Activated CD4-positive, alpha-beta T cell treated with anti-CD3 and anti-CD28 coated beads, Interleukin-10, Interleukin-2, amounts not matched to agents 100 ng/mL and 50 ng/mL, durations not matched to agents 16 hours and 8 hours (primary cell): Measurements from ENCODE around the gene ARHGAP12.
"Not testable (repeated sequence)": the region's sequence is repeated elsewhere in the genome, so short reads cannot be mapped to it uniquely, and the experiment has no call there.

Experiments
- DNase-seq: peaks from one replicate; pipeline ENCODE4 v3.0.0-alpha.2; 2020

Gene ARHGAP12

DNA sequence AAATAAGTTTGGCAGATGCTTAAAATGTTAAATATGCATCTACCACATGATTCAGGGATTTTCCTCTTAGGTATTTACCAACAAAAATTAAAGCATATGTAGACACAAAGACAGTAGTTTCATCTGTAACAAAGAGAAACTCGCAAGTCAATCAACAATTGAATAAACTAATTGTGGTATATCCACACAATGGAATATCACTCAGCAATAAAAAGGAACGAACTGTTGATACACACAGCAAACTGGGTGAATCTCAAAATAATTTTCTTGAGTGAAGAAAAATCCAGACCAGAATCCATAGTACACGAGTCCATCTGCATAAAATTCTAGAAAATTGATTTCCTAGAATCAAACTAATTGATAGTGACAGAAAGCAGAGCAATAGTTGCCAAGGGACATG lies 5.2 kb downstream of the ARHGAP12 start:
- DNase-seq = no peak

DNA sequence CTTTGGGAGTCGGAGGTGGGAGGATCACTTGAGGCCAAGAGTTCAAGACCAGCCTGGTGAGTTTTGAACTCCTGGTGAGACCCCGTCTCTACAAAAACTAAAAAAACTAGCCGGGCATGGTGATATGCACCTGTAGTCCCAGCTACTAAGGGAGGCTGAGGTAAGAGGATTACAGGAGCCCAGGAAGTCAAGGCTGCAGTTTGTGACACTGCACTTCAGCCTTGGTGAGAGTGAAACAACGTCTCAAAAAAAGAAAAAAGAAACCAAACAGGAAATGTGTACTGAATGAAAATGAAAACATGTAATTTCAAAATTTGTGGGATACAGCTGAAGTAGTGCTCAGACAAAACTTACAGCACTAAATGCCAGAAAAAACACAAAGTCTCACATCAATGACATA lies 7.6 kb downstream of the ARHGAP12 start:
- DNase-seq = peak; percentile 77

GRCh38 chr10:31920538-31920937 lies 8.1 kb downstream of the ARHGAP12 start:
- no peak for DNase-seq

DNA sequence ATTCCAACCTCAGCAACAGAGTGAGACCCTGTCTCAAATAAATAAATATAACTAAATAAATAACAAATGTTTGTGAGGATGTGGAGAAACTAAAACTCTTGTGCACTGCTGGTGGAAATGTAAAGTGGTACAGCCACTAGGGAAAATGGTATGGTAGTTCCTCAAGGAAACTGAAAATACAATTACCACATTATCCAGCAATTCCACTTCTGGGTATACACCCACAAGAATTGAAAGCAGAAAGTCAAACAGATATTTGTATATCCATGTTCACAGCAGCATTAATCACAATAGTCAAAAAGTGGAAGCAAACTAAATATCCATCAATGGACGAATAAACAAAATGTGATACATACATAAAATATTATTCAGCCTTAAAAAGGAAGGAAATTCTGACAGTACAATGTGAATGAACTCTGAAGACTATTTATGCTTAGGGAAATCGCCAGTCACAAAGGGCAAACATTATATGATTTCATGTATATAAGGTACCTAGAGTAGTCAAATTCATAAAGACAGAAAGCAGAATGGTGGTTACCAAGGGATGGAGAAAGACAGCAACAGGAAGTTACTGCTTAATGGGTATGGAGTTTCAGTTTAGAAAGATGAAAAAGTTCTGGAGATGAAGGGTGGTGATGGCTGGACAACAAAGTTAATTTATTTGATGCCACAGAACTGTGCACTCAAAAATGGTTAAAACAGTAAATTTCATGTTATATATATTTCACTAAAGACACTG lies 9.8 kb downstream of the ARHGAP12 start:
- DNase-seq = peak; percentile 50

- DNase-seq = no peak
These were observed 14.3 kb downstream of the ARHGAP12 start for GRCh38 chr10:31914370-31914769.

DNA sequence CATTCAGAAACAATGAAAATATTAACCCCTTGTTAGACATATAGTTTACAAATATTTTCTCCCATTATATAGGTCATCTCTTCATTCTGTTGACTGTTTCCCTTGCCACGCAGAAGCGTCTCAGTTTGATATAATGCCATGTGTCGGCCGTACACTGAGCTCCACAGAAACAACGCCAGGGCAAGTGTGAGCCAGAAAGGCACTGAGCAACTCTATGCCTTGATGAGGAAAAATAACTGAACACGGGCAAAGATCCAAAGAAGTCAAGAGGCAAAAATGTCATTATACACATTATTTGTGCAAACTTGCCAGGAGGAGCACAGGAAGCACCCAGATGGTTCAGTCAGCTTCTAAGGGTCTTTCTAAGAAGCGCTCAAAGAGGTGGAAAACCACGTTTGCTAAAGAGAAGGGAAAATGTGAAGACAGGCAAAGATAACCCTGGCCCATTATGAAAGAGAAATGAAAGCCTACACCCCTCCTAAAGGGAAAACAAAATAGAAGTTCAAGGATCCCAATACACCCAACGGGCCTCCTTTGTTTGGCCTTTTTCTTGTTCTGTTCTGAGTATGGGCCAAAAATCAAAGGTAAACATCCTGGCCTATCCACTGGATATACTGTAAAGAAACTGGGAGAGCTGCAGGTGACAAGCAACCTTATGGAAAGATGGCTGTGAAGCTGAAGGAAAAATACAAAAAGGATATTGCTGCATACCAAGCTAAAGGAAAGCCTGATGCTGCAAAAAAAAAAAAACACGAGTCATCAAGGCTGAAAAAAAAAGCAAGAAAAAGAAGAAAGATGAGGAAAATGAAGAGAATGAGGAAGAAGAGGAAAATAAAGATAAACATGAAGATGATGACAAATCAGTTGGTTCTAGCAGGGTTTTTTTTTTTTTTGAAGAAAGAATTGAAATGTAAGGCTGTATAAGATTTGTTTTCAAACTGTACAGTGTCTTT lies 15.5 kb downstream of the ARHGAP12 start:
- no peak for DNase-seq

GRCh38 chr10:31912289-31912688 lies 16.3 kb downstream of the ARHGAP12 start:
- DNase-seq = no peak

- no peak for DNase-seq
These were observed 18.6 kb downstream of the ARHGAP12 start for GRCh38 chr10:31910016-31910415.

- DNase-seq = no peak
These were observed 20.5 kb downstream of the ARHGAP12 start for GRCh38 chr10:31908157-31908556.

GRCh38 chr10:31906039-31906438 lies 22.6 kb downstream of the ARHGAP12 start:
- no peak for DNase-seq

DNA sequence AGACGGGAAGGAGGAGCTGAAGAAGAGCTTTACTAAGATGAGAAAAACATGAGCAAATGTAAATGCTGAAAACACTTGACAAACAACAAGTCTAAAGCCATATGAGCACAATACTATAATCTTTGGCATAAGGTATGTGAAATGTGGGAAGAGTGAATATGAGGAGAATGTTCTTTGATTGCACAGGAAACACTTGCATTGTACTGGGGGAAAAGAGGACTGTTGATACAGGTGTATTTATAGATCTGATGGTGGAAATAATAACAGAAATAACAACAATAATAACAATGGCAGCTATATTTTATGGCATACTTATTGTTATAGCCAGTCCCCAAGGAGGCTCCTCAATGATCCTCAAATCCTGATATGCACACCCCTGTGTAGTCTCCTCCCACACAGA lies 23.0 kb downstream of the ARHGAP12 start:
- DNase-seq = no peak

DNA sequence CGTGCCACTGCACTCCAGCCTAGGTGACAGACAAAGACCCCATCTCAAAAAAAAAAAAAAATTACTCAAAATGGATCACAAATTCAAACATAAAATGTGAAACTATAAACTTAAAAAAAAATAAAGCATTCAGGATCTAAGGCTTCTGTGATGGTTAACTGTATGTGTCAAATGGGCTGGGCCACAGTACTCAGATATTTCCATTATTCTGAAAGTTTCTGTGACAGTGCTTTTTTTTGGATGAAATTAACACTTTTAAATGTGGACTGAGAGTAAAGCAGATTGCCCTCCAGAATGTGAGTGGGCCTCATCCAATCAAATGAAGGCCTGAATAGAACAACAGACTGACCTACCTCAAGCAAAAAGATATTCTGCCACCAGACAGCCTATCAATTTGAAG lies 26.0 kb downstream of the ARHGAP12 start:
- no peak for DNase-seq

- DNase-seq = no peak
These were observed 31.1 kb downstream of the ARHGAP12 start for GRCh38 chr10:31897506-31897905.

DNA sequence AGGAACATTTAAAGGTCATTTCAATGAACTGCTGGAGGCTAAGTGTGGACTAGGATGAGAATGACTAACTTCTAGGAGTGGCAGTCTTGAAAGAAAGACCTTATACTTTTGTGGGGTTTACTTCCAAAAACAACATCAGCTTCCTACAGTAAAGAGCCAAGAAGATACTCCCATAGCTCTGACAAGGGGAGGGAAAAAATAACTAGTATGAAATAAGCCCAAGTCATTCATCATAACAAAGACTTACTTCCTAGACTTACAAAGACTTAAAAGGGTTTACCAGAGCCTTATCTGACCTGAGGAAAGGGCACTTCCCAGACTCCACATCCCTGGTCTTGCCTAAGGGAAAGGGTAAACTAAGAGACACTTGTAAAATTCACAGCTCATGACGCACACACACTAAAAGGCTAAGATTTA lies 31.7 kb downstream of the ARHGAP12 start:
- DNase-seq = no peak

- not testable (repeated sequence) for DNase-seq
These were observed 32.9 kb downstream of the ARHGAP12 start for GRCh38 chr10:31895722-31896121.

DNA sequence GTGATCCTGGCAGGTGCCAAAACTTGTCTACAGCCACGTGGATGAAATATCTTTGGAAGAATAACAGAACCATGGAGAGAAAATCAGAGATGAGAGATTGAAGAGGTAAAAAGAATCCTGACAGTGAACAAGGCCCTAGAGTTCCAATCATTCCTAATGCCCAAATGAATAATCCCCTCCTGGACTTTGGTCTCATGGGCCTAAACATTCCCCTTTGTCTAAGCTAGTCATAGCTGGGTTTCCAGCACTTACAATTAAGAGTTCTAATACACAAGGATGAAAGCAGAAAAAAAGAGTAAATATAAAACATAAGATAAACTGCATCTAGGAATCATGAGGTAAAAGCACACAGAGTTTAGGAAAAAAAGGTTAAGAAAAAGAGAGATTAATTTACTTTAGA lies 40.2 kb downstream of the ARHGAP12 start:
- no peak for DNase-seq

GRCh38 chr10:31887850-31888249 lies 40.8 kb downstream of the ARHGAP12 start:
- DNase-seq = no peak

- DNase-seq = no peak
These were observed 41.7 kb downstream of the ARHGAP12 start for GRCh38 chr10:31886885-31887284.

GRCh38 chr10:31885971-31886370 lies 42.7 kb downstream of the ARHGAP12 start:
- no peak for DNase-seq

DNA sequence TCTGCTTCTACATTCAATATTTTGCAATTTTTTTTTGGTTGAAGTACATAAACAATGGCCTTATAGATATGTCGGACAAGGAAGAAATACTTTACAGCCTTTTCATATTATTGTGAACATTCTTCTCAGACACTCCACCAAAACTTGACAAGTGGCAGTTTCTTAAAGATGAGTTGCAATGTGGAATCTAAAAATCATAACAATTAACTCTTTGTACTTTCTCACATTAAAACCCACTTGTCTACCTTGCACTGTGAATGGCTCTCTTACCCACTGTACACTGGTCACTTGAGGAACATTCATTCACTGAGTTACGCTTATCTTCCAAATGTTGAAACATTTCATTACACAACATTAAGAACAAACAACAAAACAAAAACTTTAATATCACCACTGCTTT lies 44.2 kb downstream of the ARHGAP12 start:
- DNase-seq = no peak

DNA sequence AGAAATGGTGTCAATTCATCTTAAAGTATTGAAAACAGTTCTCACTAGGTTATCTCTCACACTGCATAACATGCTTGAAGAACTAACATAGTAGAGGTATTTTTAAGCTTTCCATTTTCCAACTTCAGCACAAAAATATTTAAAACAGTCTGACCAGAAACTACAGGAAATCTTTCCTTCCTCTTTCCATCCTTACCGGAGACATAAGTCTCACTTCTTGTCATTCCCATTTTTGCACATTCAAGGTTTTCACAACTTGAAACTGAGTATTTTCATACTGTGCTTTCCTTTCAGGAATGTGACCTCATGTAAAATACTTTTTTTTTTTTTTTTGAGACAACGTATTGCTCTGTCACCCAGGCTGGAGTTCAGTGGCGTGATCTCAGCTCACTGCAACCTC lies 45.2 kb downstream of the ARHGAP12 start:
- DNase-seq = no peak

- DNase-seq = no peak
These were observed 50.1 kb downstream of the ARHGAP12 start for GRCh38 chr10:31878486-31878885.

DNA sequence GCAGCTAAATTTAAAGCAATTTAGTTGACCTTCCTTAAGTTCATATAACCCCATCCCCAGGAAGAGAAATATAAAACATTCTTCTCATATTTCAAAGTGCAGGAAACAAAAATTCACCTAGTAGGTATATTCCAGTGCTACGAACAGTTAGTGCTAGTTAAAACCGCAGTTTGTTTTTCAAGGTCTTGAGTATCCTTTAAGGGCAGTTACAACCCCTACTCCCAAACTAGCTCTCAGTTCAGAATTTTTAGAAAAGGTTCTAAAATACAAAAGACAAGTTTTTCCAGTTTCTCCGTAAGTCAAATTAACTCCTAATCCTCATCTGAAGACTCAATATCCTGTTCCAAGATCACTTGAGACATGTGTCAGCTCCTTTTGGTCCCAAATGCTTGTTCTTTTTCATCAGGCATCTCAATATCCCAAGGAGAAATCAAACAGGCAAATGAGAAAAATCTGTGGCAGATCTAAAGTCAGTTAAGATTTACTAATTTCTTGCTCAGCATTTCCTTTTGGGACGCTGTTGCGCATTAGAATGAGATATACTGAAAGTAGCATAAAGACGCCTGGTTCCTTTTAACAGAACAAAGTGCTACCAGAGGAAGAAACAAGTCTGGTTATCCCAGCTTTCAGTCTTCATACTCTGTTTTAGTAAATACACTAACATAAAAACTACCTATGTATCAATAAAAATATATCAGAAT lies 51.8 kb downstream of the ARHGAP12 start:
- peak; percentile 74 for DNase-seq
